ENCODE measurements around the gene SETD3.

SETD3 gene

DNA sequence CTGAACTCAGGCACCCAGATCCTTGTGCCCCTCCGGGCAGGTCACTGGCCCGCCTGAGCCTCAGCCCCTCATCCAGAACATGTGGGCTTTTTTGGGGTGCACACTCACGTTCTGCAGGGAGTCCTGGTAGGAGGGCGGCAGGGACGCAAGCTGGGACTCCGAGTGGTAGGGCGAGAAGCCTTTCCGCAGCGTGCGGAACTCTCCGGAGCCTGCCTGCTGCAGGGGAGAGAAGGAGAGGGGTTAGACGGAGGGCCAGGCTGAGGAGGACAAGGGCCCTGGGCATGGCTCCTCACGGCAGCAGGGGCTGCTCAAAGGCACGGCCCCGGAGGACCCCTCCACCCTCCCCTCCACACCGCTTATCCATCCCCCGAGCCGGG lies 41.4 kb upstream of the SETD3 start:
- Histone ChIP-seq H3K36me3 (ENCODE audit: control insufficient read depth, insufficient read depth, low read length) (peaks cover 10% of the 10 kb centered on the region), H3K9ac (ENCODE audit: low read depth, low read length) (no peak overlapping the region), H3K9me3 (ENCODE audit: control insufficient read depth, insufficient read depth, low read length) (no peaks in the 10 kb centered on the region), H3K27me3 (ENCODE audit: control insufficient read depth, insufficient read depth, low read length) (no peaks in the 10 kb centered on the region), H3K4me3 (ENCODE audit: low read depth, low read length) (no peak overlapping the region), H3K4me1 (ENCODE audit: control insufficient read depth, insufficient read depth, low read length) (peaks cover 9% of the 10 kb centered on the region)

DNA sequence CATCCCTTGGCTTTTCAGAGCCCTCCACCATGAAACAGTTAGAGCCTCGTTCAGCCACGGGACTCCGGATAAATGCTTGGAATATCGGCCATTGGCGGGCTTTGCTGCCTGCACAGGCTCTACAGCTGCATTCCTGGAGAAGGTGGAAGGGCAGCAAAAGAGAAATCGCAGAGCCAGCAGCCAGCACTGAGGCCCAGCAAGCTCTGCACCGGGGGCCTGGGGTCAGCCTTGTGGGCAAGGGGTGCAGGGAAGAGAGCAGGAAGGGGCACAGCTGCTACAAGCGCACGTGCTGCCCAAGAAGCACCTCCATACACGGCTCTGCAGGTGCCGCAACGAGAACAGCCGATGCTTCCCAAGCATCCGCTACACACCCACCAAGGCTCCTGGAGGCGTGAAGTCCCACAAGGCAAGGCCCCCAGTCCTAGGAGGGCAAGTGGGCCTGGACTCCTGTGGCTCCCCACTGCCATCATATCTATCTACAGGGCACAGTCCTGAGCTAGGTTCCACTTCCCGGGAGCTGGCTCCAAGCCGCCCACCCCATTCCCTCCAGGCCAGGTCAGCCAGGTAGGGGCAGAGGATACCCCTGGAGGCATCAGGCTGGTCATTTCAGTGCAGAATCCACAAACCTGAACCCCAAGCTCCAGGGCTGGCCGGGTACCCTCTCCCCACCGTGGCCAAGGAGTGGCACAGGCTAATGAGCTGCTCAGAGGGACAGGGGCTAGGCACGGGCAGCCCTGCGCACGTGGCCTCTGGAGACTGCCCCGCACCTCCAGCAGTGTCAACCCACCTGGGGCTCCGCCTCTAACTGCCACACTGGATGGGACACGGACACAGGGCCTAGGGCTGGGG lies 40.7 kb upstream of the SETD3 start:
- Histone ChIP-seq H3K27me3 (ENCODE audit: control insufficient read depth, insufficient read depth, low read length) (no peaks in the 10 kb centered on the region), H3K36me3 (ENCODE audit: control insufficient read depth, insufficient read depth, low read length) (peaks cover 11% of the 10 kb centered on the region), H3K4me1 (ENCODE audit: control insufficient read depth, insufficient read depth, low read length) (peaks cover 9% of the 10 kb centered on the region), H3K9ac (ENCODE audit: low read depth, low read length) (no peak overlapping the region), H3K9me3 (ENCODE audit: control insufficient read depth, insufficient read depth, low read length) (no peaks in the 10 kb centered on the region), H3K4me3 (ENCODE audit: low read depth, low read length) (no peak overlapping the region)

DNA sequence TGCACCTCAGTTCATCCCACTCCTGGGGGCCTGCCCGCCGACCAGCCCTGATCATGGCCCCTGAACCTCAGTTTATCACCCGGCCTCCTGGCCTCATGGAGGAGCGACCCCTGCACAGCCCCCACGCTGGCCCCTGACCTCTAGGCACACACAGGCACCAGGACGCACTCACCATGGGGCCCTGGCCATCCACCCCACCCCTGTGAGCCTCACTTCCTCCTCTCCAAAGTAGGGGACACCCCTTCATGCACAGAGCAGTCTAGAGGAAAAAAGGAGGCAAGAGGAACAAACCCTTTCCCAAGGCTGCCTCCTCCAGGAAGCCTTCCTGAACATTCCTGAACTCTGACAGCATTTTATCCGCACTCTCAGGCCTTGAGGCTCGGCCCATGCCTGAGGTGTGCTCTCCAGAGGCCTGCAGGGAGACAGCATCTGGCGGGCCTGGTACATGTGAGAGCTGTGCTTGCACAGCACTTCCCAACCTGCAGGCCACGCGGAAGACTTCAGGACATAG lies 40.0 kb upstream of the SETD3 start:
- Histone ChIP-seq H3K4me3 (ENCODE audit: low read depth, low read length) (no peak overlapping the region), H3K36me3 (ENCODE audit: control insufficient read depth, insufficient read depth, low read length) (peaks cover 13% of the 10 kb centered on the region), H3K4me1 (ENCODE audit: control insufficient read depth, insufficient read depth, low read length) (peaks cover 9% of the 10 kb centered on the region), H3K27me3 (ENCODE audit: control insufficient read depth, insufficient read depth, low read length) (no peaks in the 10 kb centered on the region), H3K9ac (ENCODE audit: low read depth, low read length) (no peak overlapping the region), H3K9me3 (ENCODE audit: control insufficient read depth, insufficient read depth, low read length) (no peaks in the 10 kb centered on the region)

DNA sequence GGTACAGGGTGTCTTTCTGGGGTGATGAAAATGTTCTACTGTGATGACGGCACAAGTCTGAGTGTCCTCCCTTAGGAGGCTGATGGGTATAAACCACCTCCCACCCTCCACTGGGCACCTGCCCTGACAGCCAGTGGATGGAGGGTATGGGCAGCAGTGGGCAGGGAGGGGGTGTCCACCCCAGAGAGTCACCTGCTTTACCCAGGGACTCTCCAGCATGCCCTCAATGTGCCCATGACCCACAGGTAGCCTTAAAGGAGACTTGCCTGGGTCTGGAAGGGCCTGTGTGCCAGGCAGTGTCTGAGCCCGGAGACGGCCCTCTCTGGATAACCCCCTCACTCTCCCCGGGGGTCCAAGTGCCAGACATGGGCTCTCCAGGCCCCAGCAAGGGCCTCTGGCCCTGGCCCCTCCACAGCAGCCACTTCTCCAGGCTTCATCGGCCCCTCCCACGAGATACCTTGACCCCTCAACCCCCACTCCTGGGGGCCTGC lies 39.3 kb upstream of the SETD3 start:
- H3K4me1 ChIP-seq (ENCODE audit: control insufficient read depth, insufficient read depth, low read length): peaks cover 9% of the 10 kb centered on the region
- H3K4me3 ChIP-seq (ENCODE audit: low read depth, low read length): no peak overlapping the region
- H3K9me3 ChIP-seq (ENCODE audit: control insufficient read depth, insufficient read depth, low read length): no peaks in the 10 kb centered on the region
- H3K9ac ChIP-seq (ENCODE audit: low read depth, low read length): no peak overlapping the region
- peaks cover 16% of the 10 kb centered on the region for H3K36me3 ChIP-seq (ENCODE audit: control insufficient read depth, insufficient read depth, low read length)
- H3K27me3 ChIP-seq (ENCODE audit: control insufficient read depth, insufficient read depth, low read length): no peaks in the 10 kb centered on the region

DNA sequence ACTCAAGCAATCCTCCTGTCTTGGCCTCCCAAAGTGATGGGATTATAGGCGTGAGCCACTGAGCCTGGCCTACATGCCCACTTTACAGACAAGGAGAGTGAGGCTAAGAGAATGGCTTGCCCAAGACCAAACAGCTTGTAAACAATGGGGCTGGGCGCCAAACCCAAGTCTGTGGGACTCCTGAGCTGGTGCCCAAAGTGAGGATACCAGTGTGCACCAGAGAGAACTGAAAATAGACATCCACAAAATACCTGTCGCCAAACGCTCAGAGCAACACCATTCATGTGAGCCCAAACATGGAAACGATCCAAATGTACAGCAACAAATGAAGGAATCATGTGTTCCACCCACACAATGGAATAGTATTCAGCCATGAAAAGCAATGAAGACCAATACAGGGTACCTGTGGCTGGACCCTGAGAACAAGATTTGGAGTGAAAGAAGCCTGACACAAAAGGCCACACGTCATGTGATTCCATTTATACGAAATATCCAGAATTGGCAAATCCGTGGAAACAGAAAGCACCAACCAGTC lies 38.8 kb upstream of the SETD3 start:
- Histone ChIP-seq H3K4me3 (ENCODE audit: low read depth, low read length) (no peak overlapping the region), H3K9me3 (ENCODE audit: control insufficient read depth, insufficient read depth, low read length) (no peaks in the 10 kb centered on the region), H3K9ac (ENCODE audit: low read depth, low read length) (no peak overlapping the region), H3K36me3 (ENCODE audit: control insufficient read depth, insufficient read depth, low read length) (peaks cover 17% of the 10 kb centered on the region), H3K27me3 (ENCODE audit: control insufficient read depth, insufficient read depth, low read length) (no peaks in the 10 kb centered on the region), H3K4me1 (ENCODE audit: control insufficient read depth, insufficient read depth, low read length) (peaks cover 5% of the 10 kb centered on the region)

DNA sequence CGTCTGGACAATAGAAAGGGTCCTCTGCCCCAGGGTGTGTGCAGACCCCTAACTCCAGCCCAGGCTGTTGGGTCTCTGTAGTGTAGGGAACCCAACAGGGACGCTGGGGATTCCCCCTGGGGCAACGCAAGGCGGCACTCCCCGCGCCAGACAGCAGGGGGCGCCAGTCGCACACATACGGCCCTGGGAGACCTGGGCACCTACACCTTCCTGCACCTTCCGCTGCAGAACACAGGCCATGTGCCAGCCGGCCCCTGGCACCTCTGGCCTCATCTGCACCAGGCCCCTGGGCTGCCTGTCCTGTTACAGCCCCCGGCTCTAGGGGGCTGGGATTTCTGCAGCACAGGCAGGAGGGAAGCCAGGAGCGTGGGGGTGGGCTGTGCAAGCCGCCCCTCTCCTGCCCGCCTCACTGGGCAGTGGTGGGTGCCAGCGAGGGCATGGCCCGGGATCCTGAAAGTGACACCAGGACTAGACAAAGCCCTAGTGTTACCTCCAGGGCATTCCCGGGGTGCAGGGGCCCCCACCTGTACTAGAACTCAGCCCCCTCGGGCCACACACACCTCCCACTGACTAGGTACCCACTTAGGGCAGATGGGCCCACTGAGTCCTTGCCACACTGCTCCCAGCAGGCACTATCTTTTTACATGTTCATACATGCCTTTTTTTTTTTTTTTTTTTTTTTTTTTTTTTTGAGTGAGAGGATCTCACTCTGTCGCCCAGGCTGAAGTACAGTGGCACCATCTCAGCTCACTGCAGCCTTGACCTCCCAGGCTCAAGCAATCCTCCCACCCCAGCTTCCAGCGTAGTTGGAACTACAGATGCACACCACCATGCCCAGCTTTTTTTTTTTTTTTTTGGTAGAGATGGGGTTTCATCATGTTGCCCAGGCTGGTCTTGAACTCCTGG lies 38.0 kb upstream of the SETD3 start:
- no peaks in the 10 kb centered on the region for H3K9me3 ChIP-seq (ENCODE audit: control insufficient read depth, insufficient read depth, low read length)
- H3K27me3 ChIP-seq (ENCODE audit: control insufficient read depth, insufficient read depth, low read length): no peaks in the 10 kb centered on the region
- H3K9ac ChIP-seq (ENCODE audit: low read depth, low read length): no peak overlapping the region
- H3K4me3 ChIP-seq (ENCODE audit: low read depth, low read length): no peak overlapping the region
- H3K36me3 ChIP-seq (ENCODE audit: control insufficient read depth, insufficient read depth, low read length): peaks cover 23% of the 10 kb centered on the region
- peaks cover 4% of the 10 kb centered on the region for H3K4me1 ChIP-seq (ENCODE audit: control insufficient read depth, insufficient read depth, low read length)

DNA sequence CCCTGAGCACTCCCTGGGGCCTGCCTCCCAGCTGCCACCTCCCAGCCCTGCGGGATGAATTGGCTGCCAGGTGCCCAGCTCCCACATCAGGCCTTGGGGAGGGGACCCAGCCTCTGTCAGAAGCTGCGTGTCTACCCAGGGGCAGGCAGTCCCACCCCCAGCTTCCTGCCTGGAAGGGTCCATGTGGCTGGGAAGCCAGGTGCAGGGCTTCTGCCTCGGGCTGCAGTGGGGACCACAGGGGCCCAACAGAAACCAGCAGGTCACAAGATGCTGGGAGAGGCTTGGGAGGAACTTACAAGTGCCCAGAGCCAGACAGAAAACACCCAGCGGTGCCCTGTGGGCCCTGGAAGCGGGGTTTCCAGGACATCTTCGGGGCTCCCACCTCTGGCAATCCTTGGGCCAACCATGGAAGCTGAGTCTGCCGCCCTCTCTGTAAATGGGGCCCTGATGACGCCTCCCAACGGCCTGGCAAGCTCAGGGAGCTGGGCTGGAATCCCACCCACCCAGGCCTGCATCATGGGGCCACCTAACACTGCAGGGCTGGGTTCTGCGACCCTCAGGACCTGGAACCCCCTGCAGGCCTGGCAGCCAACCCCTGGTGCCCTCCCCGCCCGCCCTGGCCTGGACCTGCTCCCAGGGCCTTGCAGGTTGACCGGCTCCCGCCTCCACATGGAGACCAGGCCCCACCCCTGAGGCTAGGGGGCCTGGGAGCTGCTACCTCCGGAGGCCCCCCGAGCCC lies 37.2 kb upstream of the SETD3 start:
- no peaks in the 10 kb centered on the region for H3K9me3 ChIP-seq (ENCODE audit: control insufficient read depth, insufficient read depth, low read length)
- peaks cover 2% of the 10 kb centered on the region for H3K4me1 ChIP-seq (ENCODE audit: control insufficient read depth, insufficient read depth, low read length)
- H3K9ac ChIP-seq (ENCODE audit: low read depth, low read length): no peak overlapping the region
- no peaks in the 10 kb centered on the region for H3K27me3 ChIP-seq (ENCODE audit: control insufficient read depth, insufficient read depth, low read length)
- peaks cover 26% of the 10 kb centered on the region for H3K36me3 ChIP-seq (ENCODE audit: control insufficient read depth, insufficient read depth, low read length)
- H3K4me3 ChIP-seq (ENCODE audit: low read depth, low read length): no peak overlapping the region

DNA sequence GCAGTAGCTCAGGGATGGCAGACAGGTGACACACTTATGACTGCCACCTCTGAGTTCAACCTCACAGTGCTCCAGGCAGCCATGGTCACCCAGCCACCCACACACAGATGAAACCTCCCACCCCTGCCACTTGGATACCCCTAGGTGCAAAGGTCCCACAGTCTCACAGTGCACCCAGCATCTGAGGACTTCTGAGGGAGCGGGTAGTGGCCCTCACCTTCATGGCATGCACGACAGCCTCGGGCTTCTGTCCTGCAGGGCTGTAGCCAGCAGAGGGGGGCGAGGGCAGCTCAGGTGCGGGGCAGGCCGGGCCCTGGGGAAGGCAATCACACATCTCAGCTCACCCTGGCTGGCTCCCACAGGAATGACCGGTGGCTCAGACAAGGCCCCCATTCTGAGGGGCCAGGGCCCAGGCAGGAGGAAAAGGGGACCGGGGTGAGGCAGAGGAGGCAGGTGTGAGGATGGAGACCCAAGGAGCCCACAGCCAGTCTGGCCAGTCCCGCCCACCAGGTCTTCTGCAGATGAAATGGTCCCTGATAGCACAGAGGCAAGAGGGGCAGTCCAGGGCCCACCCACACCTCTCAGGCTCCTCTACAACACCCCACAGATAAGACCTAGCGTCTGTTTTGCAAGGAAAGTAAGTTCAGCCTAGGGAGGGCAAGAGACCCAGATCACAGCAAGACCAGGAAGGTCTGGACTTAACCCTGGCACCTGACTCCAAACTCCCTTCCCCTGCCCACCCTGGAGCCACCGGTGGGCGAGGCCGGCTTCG lies 36.4 kb upstream of the SETD3 start:
- Histone ChIP-seq H3K36me3 (ENCODE audit: control insufficient read depth, insufficient read depth, low read length) (peaks cover 26% of the 10 kb centered on the region), H3K4me1 (ENCODE audit: control insufficient read depth, insufficient read depth, low read length) (no peaks in the 10 kb centered on the region), H3K9me3 (ENCODE audit: control insufficient read depth, insufficient read depth, low read length) (no peaks in the 10 kb centered on the region), H3K4me3 (ENCODE audit: low read depth, low read length) (no peak overlapping the region), H3K27me3 (ENCODE audit: control insufficient read depth, insufficient read depth, low read length) (no peaks in the 10 kb centered on the region), H3K9ac (ENCODE audit: low read depth, low read length) (no peak overlapping the region)

DNA sequence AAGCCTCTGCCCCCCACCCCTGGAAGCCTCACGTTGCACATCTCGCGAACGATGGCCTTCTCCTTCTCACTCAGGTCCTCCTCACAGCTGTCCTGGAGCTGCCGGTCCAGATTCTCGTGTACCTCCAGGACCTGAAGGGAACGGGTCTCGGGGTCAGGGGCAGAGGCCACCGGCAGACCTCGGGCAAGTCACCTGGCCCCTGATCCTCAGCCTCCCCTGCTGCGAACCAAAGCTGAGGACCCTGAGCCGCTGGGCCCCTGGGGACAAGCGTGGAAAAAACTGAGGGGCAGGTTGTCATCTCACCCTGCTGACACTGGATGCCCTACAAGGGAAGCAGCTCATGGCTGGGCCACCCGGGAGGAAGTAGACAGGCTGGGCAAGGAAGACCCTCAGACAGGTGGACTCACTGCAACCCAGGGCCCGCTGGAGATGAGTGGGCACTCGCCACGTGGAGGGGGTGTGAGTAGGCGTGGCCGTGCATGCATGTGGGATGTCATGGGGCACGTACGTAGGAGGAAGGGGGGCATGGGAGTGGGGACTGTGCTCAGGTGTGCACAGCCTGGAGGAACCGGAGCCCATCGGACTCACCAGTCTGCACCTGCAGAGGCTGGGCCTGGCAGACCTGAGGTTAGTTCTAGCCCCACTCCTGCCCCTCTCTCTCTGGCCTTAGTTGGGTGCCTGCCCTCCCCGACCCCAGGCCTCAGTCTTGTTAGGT lies 35.7 kb upstream of the SETD3 start:
- Histone ChIP-seq H3K4me3 (ENCODE audit: low read depth, low read length) (no peak overlapping the region), H3K36me3 (ENCODE audit: control insufficient read depth, insufficient read depth, low read length) (peaks cover 26% of the 10 kb centered on the region), H3K27me3 (ENCODE audit: control insufficient read depth, insufficient read depth, low read length) (no peaks in the 10 kb centered on the region)

More for the DNA sequence above, 35.7 kb upstream of the SETD3 start:
- Histone ChIP-seq H3K4me1 (ENCODE audit: control insufficient read depth, insufficient read depth, low read length) (no peaks in the 10 kb centered on the region), H3K9ac (ENCODE audit: low read depth, low read length) (no peak overlapping the region), H3K9me3 (ENCODE audit: control insufficient read depth, insufficient read depth, low read length) (no peaks in the 10 kb centered on the region)
